ENCODE data around the gene PCDHB4. TPM values are rescaled to one million over a fixed set of nuclear protein-coding genes. Genes with fewer than 3 reads are reported as not detected.
A peak's percentile ranks its signal among the peaks of the same experiment; 100 is the strongest.

Gene PCDHB4
- 10 to 100 TPM in 3 of 4 donors, 1 to 10 TPM in 1; 7.3 to 19.8 (median 14.8) TPM for total RNA-seq

GRCh38 chr5:141121563-141121962, at the start of gene PCDHB4:
PCDHB4 (plus strand) TSS chr5:141121818; CDS start chr5:141121999, 181 bp downstream.
- H3K9me3 ChIP-seq = peaks cover 0 to 57% (median 7%) of the 10 kb centered on the region in 4 donors
- no peak for TF ChIP-seq POLR2A (IDR thresholded peaks at IDR 0.05)
- TF ChIP-seq, protein P1, sequence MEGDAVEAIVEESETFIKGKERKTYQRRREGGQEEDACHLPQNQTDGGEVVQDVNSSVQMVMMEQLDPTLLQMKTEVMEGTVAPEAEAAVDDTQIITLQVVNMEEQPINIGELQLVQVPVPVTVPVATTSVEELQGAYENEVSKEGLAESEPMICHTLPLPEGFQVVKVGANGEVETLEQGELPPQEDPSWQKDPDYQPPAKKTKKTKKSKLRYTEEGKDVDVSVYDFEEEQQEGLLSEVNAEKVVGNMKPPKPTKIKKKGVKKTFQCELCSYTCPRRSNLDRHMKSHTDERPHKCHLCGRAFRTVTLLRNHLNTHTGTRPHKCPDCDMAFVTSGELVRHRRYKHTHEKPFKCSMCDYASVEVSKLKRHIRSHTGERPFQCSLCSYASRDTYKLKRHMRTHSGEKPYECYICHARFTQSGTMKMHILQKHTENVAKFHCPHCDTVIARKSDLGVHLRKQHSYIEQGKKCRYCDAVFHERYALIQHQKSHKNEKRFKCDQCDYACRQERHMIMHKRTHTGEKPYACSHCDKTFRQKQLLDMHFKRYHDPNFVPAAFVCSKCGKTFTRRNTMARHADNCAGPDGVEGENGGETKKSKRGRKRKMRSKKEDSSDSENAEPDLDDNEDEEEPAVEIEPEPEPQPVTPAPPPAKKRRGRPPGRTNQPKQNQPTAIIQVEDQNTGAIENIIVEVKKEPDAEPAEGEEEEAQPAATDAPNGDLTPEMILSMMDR (IDR thresholded peaks at IDR 0.05) = peak in 3 of 5 experiments; percentile 8 to 47 (median 16)
- peak in 1 of 2 donors; percentile 26 for DNase-seq (ENCODE audit: low spot score in 2 of 2)
- no peaks in the 10 kb centered on the region for H3K4me1 ChIP-seq
- H3K36me3 ChIP-seq = peaks cover 0 to 6% (median 0%) of the 10 kb centered on the region in 3 donors
- no peaks in the 10 kb centered on the region for H3K27me3 ChIP-seq
- 18 to 21% methylated on average over 16 of the region's 16 CpGs for WGBS, 2 donors
- H3K4me3 ChIP-seq = peak within 1 kb of the TSS in 3 of 4 donors; percentile 3 to 41 (median 7)
- peak within 1 kb of the TSS in 1 of 4 donors; percentile 74 for H3K27ac ChIP-seq

GRCh38 chr5:141077826-141078225, 43.8 kb upstream of the PCDHB4 start:
- peaks cover 0 to 6% (median 0%) of the 10 kb centered on the region in 4 donors for H3K4me1 ChIP-seq
- peak overlapping the region; percentile 9 to 33 (median 20) for H3K4me3 ChIP-seq
- peaks cover 0 to 12% (median 0%) of the 10 kb centered on the region in 4 donors for H3K9me3 ChIP-seq
- H3K27me3 ChIP-seq = no peaks in the 10 kb centered on the region
- no peaks in the 10 kb centered on the region for H3K36me3 ChIP-seq
- no peak for DNase-seq (ENCODE audit: low spot score in 2 of 2)
- H3K27ac ChIP-seq = no peak overlapping the region
- WGBS, 2 donors = 36 to 47% methylated on average over 17 of the region's 17 CpGs
- TF ChIP-seq EP300 (IDR thresholded peaks at IDR 0.05) (no peak), POLR2A (IDR thresholded peaks at IDR 0.05) (no peak)

DNA sequence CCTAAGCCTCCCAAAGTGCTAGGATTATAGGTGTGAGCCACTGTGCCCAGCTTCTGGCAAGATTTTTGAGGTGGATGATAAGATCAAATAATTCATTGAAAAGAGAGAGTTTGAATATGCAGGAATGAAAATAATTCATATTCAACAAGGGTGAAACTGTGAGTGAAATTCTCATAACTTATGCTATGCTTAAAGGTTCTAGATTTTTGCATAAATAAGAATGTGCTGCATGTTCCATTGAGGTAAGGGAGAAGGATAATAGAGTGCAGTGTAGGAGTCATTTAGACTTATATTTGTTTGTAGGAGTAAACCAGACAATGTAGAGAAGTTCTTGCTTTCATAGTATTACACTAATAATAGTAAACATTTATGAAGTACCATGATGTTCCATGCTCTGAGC, 39.4 kb upstream of the PCDHB4 start:
- H3K27ac ChIP-seq = no peak overlapping the region
- TF ChIP-seq POLR2A (IDR thresholded peaks at IDR 0.05) = no peak
- no peak for TF ChIP-seq EP300 (IDR thresholded peaks at IDR 0.05)
- TF ChIP-seq, protein P1 (IDR thresholded peaks at IDR 0.05) = no peak
- no peak for DNase-seq (ENCODE audit: low spot score in 2 of 2)
- H3K4me1 ChIP-seq = peaks cover 0 to 16% (median 0%) of the 10 kb centered on the region in 4 donors
- H3K4me3 ChIP-seq = no peak overlapping the region
- peaks cover 0 to 12% (median 1%) of the 10 kb centered on the region in 4 donors for H3K9me3 ChIP-seq
- H3K27me3 ChIP-seq = no peaks in the 10 kb centered on the region
- H3K36me3 ChIP-seq = no peaks in the 10 kb centered on the region

- no peaks in the 10 kb centered on the region for H3K36me3 ChIP-seq
- DNase-seq (ENCODE audit: low spot score in 2 of 2) = peak in 1 of 2 donors; percentile 20
- TF ChIP-seq, protein P1 (IDR thresholded peaks at IDR 0.05) = peak; percentile 18 to 64 (median 54)
- TF ChIP-seq EP300 (IDR thresholded peaks at IDR 0.05) (peak in 1 of 2 donors; percentile 19), POLR2A (IDR thresholded peaks at IDR 0.05) (no peak)
Measured at GRCh38 chr5:141084487-141084989, 37.1 kb upstream of the PCDHB4 start.

GRCh38 chr5:141094481-141095262, 26.9 kb upstream of the PCDHB4 start, which contains the start of gene PCDHB2:
PCDHB2 (plus strand) TSS chr5:141094615; CDS start chr5:141094791, 176 bp downstream.
- Histone ChIP-seq H3K36me3 (no peaks in the 10 kb centered on the region), H3K4me1 (no peaks in the 10 kb centered on the region), H3K4me3 (peak within 1 kb of the TSS in 2 of 4 donors; percentile 16 to 39), H3K9me3 (peaks cover 0 to 88% (median 11%) of the 10 kb centered on the region in 4 donors), H3K27ac (no peak within 1 kb of the TSS), H3K27me3 (no peaks in the 10 kb centered on the region)
- TF ChIP-seq EP300 (IDR thresholded peaks at IDR 0.05) (no peak), POLR2A (IDR thresholded peaks at IDR 0.05) (no peak)
- TF ChIP-seq, protein P1 (IDR thresholded peaks at IDR 0.05) = peak in 3 of 5 experiments; percentile 8 to 34 (median 19)
- 19 to 20% methylated on average over 29 of the region's 29 CpGs for WGBS, 2 donors
- DNase-seq (ENCODE audit: low spot score in 2 of 2) = peak in 1 of 2 donors; percentile 12

More at GRCh38 chr5:141084487-141084989, 37.1 kb upstream of the PCDHB4 start:
- Histone ChIP-seq H3K4me3 (peak overlapping the region; percentile 26 to 51 (median 38)), H3K27me3 (no peaks in the 10 kb centered on the region), H3K4me1 (peaks cover 0 to 16% (median 0%) of the 10 kb centered on the region in 4 donors), H3K27ac (peak overlapping the region in 3 of 4 donors; percentile 66 to 83 (median 74)), H3K9me3 (peaks cover 0 to 20% (median 1%) of the 10 kb centered on the region in 4 donors)
- 10 to 22% methylated on average over 21 of the region's 21 CpGs for WGBS, 2 donors
